AG08396 (cell line): ENCODE data around the gene RPS27L.

ENCODE experiments used
- DNase-seq: peaks from one replicate; pipeline ENCODE4 v3.0.0; 2012; ENCODE audit warnings: low spot score, mixed read lengths

The RPS27L gene

DNA sequence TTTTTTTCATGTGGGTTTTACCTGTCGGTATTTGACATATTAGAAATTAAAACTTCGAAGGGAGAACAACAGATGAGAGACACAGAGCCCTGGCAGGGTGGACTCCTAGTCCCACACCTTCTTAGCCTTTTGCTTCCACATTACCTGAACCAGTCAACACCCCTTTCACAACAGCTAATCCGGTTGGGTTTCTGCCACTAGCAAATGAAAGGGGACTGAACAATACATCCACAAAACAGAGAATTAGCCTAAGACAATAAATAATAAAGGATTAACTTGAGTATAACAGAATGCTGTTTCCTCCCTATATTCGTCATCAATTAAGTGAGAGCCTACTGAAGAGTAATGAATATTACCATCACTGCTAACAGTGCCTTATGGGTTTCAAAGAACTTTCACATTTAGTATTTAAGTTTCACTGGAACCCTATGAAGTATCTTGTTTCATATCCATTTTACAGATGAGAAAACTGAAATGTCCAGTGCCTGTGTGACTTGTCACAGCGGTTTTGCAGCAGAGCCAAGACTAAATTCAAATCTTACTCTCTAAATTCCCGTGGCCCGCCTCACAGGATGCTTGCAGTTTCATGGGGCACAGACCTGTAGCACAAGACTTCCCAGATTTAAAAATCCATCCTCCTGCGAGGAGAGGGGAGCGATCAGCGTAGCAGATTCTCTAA is 31.1 kb upstream of the RPS27L start:
- DNase-seq, result no peak

DNA sequence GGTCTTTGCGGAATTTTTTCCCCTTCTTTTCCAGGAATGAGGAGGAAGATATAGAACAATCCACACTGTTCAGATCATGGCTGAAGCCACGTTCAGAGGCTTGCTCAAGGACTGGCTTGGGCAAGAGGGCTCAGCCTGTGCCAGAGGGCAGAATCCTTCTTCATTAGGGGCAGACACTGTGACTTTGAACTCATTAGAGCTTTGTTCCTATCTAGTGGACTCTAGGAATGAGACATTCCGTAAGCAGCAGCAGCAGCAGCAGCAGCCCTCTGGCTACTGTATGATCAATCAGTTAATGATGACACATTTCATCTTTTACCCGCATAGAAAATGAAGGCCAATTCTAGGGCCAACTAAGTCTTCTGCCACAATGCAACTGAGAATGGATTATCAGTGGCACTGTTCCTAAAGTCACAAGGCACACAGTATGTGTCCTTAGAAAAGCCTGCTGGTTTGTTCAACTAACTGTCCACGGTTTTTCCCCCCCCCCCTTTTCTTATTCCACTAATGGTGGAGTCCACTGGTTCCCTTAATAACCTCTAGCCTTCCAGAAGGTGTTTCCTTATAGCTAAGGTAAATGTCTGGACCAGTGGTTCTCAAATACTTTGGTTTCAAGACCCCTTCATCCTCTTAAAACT is 30.4 kb upstream of the RPS27L start:
- no peak for DNase-seq

DNA sequence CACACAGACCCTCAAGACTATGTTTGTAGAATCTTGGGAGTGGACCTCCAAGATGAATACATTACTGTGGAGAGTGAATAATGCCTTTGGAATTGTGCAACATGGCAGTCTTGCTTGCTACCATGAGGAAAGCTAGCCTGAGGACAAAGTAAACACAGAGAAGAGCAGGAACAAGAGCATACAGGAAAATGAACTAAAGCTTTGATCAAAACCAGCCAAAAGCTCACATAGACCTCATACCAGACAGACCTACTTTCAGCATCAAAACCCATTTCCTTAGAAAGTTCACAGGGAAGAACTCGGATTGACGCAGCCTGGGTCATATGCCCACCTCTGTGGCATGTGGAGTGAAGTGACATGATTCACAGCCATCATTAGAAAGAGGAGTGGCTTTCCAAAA is 28.8 kb upstream of the RPS27L start:
- peak; percentile 56 for DNase-seq

DNA sequence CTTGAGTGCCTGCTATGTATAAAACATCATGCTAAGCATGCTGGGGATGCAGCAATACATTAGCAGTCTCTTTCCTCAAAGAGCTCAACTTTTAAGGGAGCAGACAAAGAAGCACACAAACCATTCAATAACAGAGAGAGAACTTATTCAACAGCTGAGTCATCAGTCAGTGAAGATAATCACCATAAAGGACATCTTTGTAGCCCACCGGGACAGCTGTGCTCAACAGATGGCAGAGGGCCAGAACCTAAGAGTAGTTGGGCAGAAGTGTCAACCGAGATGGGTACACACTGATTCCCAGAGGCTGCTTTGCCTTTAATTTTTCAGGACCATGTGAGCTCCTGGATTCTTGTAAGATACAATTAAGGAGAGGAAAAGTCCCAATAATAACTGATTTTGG is 27.9 kb upstream of the RPS27L start:
- no peak for DNase-seq

DNA sequence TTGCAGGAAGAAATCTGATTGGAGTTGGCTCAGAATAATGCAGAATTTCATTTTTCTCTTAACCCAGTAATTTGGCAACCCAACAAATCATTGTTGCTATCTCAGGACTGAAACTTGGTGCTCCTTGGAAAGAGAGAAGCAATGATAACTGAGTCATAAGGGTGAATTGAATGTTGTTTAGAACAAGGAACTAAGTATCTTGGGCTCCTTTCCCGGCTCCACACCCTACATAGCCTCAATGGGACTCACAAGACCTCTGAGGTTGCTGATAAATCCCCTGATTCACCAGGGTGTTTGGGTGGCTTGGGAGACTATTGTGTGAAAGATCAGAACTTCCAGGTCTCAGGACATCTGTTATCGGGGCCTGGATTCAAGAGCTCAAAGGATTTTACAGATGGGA is 24.4 kb upstream of the RPS27L start:
- no peak for DNase-seq

DNA sequence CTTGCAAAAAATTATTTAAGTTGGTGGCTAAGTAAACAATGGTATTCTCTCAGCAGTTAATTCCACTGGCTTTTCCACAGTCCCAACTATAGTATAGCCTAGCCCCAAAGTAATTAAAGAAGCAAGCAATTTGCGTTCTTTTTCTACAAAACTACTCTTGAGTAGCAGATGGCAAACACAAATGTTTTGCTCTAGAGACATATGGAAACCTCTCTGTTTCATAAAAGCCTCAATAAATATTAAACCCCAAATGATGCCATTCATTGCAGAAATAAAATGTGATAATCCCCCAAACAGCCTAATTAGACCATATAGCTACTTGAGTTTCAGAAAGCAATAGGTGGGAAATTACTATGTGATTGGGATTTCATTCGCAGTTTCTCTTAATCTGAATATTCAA is 23.5 kb upstream of the RPS27L start:
- no peak for DNase-seq

DNA sequence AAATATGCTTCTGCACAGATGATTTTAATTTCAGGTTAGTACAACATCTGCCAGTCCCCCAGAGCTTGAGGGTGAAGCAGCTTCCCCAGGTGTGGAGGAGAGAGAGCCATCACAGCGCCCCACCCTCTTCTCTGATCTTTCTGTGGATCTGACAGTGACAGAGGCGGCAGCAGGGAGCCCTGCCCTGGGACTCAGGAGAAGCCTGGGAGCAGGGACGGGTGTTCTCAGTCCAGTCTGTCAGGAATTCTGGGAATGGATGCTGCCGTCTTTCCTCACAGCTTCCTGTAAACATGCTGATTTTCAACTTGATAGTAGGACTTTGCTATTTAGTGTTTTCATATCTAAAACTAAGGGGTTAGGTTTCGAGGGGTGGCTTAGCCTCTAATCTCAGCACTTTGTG is 20.8 kb upstream of the RPS27L start:
- DNase-seq, result no peak

DNA sequence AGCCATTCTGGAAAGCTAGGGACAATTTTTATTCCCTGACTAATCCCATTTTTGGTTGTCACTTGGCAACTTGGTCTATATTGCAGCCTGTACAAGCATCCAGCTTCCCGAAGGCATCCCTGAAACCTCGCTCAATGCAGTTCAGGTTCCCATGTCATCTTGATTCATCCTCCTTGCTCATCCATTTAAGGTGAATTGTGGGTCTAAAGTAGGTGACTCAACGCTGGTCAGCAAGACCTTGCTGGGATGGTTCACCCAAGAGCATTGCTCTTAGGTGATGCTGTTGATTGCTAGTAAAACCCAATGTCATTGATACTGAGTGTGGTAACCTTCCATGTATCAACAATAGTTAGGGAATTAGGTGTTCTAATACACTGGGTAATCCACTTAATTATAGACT is 19.0 kb upstream of the RPS27L start:
- no peak for DNase-seq

DNA sequence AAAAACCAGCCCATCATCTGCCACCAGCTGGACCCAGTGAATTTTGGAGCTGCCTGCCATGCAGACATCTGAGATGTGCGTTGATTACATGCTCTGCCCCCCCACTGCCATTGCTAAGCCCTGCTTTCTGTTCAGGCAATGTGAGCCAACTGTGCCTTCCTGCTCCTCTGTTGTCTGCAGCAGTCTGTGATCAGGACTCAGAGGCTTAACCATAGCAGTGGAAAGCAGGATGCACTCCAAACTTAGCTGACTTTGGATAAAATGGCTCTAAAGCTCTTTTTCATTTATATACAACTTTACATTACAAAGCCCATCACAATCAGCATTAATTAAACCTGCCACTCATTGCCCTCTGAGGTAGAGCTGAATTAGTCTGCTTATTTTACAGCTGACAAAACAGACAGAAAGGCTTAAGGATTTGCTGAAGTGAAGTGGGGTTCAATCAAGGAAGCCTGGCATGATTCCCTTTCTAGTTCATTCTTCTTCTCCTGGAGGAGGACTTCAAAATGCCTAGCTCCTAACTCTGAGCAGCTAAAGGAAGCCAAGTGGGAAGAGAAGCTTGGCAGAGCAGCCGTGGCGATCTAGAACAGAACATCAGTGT is 15.7 kb upstream of the RPS27L start:
- no peak for DNase-seq

DNA sequence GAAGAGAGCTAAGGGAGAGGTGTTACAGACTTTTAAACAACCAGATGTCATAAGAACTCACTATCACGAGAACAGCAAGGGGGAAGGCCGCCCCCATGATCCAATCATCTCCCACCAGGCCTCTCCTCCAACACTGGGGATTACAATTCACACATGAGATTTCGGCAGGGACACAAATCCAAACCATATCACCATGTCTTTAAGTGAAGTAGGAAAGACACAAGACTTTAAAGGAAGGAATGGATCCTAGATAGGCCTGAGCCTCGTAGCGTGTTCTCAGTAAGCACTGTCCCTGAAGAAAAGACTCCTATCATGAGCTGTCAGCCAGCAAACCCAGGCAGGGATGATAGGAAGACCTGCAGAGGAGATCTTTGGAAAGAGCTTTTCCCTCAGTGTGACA is 15.1 kb upstream of the RPS27L start:
- DNase-seq, result no peak

DNA sequence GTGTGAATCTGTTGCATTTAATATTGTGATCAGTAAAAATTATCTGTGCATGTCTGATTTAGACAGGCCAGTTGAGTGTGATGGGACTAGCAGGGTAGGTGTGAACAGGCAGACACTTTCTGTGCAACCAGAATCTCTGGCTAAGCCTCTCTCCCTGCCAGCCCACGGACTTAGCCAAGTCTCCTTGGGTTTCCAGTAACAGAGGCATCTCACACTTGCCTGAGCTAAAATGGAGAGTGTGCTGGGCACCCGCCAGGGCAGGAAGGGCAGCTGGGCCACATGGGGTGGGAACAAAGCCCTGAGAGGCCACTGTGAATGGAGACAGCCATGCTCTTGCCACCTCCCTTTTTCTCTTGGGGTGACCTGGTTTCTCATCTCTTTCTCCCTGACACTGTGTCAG is 12.5 kb upstream of the RPS27L start:
- no peak for DNase-seq

DNA sequence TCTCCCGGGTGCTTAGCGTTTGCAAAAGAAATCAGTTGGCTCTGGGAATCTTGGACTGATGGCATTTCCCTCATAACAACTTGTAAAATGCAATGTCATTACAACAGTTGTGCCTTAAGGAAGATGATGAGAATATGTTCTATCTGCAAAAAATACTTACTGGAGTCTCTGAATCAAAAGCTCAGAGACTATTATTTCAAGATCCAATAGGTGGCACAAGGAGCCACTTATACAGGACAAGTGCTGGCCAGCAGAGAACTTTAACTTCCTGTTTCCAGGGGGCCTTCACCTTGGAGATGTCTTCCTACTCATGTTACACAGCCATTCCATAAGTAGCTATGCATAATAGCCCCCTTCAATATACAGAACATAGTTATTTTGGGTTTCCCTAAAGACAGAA is 8.9 kb upstream of the RPS27L start:
- no peak for DNase-seq

DNA sequence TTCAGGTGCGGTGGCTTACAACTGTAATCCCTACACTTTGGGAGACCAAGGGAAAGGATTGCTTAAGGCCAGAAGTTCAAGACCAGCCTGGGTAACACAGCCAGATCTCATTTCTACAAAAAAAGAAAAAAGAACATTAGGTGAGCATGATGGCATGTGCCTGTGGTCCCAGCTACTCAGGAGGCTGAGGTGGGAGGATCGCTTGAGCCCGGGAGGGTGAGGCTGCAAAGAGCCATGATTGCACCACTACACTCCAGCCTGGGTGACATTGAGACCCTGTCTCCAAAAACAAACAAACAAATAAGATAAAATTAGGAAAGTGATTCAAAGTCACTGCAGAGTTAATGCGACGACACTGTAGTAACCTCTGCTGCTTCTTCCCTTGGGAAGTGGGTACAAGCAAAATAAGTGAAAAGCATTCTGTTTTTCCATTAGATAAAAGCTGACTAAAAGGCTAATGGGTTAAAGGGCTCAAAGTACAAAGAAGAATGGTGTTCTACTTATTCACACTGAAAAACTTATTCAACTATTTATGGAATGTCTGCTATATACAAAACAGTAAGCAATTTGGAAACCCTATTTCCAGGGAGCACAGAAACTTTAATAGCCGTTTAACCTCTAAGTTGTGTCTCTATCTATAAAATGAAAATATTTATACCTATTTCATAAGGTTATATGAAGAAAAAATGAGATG is 8.0 kb upstream of the RPS27L start:
- DNase-seq, result peak; percentile 37

DNA sequence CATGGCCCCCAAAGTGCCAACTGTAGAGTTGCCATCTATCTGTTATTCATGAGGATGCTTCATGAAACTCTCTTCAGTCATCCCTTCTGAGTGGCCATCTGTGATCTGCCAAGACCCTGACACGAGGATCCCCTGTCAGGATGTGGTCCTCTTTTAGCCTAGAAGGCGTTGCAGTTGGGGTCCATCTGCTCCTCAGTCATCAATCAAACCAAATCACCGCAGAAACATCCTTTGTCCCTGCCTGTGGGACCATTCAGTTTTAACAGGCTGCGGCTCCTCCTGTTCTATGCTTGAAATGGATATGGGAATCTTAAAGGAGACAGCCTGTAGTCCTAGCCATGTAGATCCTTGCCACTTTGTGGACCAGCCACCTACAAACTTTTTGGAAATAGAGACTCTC is 5.9 kb upstream of the RPS27L start:
- DNase-seq, result no peak

DNA sequence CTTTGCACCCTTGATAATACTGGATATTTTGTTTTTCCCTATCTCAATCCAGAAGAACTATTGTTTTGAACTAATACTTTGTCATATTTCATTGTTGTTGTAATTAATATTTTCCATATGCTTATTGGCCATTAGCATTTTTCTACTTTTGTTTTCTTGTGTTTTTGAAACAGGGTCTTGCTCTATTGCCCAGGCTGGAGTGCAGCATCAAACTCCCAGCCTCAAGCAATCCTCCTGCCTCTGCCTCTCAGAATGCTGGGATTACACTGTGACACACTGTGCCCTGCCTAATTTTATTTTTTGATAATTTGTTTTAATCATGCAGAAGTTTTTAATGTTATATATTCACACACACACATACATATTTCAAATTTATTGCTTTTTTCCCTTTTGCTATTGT is 3.4 kb upstream of the RPS27L start:
- no peak for DNase-seq

DNA sequence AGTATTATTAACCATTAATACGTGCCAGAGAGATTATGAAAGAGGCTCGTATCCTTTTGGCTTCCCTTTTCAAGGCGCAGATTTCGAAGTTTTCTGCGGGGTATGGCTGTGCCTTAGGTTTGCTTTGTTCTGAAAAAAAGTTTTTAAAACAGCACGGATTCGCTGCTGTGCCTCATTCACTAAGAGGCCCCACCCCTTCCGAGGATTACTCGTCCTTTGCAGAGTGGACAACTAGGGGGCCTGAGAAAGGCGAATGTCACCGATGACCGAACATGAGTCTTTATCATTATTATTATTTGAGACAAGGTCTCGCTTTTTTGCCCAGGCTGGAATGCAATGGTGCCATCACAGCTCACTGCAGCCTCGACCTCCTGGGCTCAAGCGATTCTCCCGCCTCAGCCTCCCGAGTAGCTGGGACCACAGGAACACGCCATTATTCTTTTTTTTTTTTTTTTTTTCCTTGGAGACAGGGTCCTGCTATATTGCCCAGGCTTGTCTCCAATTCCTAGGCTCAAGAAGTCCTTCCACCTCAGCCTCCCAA is 684 bp upstream of the RPS27L start:
- DNase-seq, result peak; percentile 80

DNA sequence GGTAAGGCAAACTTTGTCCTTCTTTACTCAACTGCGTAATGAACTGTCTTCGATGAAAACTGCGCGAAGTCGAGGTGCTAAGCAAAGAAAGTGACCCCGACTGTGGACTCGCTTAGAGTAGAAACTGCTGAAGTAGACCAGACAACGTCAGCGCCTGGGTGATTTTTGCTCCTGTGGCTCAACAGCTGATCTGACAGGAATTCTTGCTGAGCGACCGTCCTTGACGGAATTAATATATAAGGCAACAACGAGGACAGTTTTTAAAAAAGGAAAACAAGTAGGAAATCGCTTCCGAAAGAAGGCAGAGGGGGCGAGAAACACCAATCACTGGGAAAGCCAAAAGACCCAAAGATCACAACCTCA is 541 bp downstream of the RPS27L start:
- DNase-seq, result peak; percentile 42

DNA sequence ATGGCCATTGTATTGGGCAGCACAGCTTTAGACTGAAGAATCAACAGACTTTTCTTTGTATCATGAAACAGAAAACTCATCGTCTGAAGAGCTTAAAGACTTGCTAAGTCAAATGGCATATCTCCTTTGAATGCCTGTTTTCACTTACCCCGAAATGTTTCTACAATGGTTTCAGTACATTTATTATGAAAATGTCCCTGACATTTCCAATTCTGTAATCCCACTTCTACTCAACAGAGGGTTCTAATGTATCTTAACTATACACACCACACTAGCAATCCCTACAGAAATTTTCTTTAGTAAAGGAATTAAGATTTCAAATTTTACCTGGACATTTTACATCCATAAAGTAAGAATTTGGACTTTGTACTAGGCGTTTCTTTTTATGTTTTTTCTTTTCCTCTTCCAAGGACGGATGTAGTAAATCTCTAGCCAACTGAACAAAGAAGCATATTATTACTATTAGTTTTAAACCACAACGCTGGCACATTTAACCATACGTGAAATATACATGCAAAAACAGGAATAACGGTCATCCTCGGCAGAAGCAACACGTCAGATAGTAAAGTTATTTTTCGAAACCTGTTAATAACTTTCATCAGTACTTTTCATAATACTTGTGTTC is 1.1 kb downstream of the RPS27L start:
- DNase-seq, result no peak

DNA sequence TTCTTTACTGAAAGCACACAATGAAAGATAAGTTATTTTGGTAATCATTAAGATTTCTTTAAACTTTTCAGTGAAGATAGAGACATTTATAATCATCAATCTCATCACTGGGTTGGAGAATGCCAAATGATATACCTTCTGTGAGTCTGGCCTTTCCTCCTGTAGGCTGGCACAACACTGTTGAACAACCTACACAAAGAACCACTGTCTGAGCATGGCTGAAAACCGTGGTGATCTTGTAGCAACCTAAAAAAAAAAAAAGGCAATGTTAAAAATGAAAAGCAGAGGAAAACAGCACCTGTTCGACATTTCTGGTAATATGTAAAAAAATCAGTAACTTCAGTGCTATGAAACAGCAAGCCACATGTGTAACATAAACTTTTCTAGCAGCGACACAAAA is 1.8 kb downstream of the RPS27L start:
- no peak for DNase-seq

DNA sequence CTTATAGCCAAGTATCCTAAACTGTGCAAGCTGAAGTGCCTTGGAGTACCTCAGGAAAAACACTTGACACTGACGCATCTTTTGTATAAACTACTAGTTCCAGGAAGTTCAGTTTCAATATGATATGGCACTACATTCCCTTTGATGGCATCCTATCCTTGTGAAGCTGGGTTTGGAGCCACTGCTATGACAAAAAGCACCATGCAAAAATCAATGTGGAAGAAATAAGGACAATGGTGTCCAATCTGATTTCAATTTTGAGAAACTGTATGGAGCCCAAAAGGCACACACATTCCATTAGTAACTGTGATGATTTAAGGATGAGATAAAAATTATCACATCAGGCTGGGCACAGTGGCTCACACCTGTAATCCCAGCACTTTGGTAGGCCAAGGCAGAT is 5.6 kb downstream of the RPS27L start:
- no peak for DNase-seq

DNA sequence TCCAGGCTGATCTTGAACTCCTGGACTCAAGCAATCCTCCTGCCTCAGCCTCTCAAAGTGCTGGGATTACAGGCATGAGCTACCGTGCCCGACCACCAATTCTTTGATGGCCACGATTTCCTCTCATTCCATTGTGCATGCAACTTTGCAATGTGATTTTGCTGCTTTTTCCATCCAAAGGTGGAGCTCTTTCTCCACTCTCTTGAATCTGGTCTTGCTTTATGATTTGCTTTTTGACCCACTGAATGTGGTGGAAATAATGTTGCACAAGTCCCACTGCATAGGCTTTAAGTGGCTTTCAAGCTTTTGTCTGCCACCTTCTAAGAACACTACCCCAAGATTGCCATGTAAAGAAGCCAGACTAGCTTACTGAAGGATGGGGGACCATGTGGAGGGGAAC is 10.6 kb downstream of the RPS27L start:
- DNase-seq, result no peak

DNA sequence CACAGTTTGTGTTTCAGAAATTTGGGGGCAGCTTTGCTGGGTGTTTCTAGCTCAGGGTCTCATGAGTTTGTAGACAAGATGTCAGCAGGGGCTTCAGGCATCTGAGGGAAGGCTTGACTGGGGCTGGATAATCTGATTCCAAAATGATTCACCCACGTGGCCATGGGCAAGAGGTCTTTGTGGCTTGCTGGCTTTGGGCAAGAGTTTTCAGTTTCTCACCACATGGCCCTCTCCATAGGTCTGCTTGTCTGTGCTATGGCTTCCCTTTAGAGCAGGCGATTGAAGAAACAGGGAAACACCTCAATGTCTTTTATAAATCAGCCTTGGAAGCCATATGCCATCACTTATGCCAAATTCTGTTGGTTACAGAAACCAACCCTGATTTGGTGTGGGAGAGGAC is 11.9 kb downstream of the RPS27L start:
- DNase-seq, result no peak

DNA sequence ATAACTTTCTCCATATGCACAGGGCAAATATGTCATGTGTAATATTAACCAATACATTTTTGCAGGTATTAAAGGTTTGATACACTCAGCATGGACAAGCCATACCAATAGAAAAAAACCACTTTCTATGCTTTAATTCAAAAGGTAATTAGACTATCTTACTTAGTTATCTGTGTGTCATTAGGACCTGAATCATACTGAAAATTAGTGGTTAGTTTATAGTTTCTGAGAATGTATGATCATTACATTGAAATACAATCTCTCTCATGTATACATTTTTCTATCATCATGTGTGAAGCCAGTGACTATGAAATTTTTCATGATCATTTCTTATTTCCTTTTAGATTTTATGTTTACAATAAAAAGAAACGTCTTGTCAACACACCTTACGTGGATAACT is 16.3 kb downstream of the RPS27L start:
- DNase-seq, result no peak
